Ovary (tissue), 3 donors: ENCODE measurements around the gene CGB8.

Source experiments
- POLR2A ChIP-seq: fragments of 450-650 bp; IDR thresholded peaks from one replicate; pipeline ENCODE4 v1.6.1; 2017; ENCODE audit warnings: antibody characterized with exemption, mild to moderate bottlenecking, moderate library complexity
- TF ChIP-seq, protein P1 (sequence below), 3 donors: fragments of 450-650 bp in 2 of 3; fragments of 200-600 bp in 1 of 3; IDR thresholded peaks; one replicate each; pipeline versions ENCODE4 v1.5.1 to v1.8.0; 2016 to 2022; ENCODE audit warnings: antibody characterized with exemption in 3 of 3, mild to moderate bottlenecking in 1 of 3
- donor health status: DM: no; HTN: no; CAD: no.

DNA sequence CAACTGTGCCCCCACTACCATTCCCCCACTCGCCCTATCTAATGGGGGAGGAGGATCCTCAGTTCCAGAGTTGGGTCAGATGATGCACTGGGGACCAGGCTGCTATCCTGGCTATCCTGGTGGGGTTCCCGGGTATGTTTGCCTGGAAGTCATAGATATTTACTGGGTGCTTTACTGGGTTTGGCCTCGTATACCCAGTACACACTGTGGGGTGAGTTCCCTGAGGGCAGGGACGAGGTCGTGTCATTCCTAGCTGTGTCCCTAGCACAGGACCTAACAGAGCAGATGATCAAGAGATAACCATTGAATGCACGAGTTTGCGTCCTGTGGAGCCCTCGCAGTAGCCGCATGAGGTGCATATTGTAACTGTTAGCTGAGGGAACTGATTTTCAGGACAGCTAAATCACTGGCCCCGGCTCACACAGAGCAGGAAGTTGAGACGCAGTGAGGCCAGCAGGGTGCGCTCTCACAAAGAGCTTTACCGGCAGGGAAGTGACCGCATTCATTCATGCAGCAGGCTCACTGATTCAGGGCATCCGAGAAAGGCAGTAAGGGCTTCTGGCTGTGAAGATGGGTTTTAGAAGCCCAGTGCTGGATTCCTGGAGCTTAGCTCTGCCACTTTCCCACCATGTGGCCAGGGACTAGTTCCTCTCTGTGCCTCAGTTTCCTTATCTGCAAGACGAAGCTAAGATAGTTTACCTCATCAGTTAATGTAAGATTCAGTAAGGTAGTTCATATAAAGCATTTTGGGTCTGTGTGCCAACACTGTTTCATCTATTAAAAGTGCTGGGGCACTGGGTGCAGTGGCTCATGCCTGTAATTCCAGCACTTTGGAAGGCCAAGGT, 49.2 kb downstream of the CGB8 start:
- no peak for TF ChIP-seq POLR2A
- TF ChIP-seq, protein P1, sequence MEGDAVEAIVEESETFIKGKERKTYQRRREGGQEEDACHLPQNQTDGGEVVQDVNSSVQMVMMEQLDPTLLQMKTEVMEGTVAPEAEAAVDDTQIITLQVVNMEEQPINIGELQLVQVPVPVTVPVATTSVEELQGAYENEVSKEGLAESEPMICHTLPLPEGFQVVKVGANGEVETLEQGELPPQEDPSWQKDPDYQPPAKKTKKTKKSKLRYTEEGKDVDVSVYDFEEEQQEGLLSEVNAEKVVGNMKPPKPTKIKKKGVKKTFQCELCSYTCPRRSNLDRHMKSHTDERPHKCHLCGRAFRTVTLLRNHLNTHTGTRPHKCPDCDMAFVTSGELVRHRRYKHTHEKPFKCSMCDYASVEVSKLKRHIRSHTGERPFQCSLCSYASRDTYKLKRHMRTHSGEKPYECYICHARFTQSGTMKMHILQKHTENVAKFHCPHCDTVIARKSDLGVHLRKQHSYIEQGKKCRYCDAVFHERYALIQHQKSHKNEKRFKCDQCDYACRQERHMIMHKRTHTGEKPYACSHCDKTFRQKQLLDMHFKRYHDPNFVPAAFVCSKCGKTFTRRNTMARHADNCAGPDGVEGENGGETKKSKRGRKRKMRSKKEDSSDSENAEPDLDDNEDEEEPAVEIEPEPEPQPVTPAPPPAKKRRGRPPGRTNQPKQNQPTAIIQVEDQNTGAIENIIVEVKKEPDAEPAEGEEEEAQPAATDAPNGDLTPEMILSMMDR (IDR thresholded peaks at IDR 0.05), result peak in 1 of 3 donors; percentile 8
